Prostate gland (tissue), 2 donors: ENCODE results near the gene MYO1D.

Source experiments
- POLR2A ChIP-seq: fragments of 450-650 bp; IDR thresholded peaks from one replicate; pipeline ENCODE4 v1.6.1; 2016; ENCODE audit warnings: antibody characterized with exemption, mild to moderate bottlenecking
- TF ChIP-seq, protein P1 (sequence below), 4 experiments: fragments of 200-600 bp in 2 of 4; fragments of 450-650 bp in 2 of 4; sonication (generic) in 2 of 4; IDR thresholded peaks; 1 replicate in 3 of 4; 2 replicates in 1 of 4; pipeline ENCODE4 v1.5.1; 2016 to 2019; ENCODE audit warnings: antibody characterized with exemption in 4 of 4, mild to moderate bottlenecking in 2 of 4, moderate library complexity in 2 of 4

DNA sequence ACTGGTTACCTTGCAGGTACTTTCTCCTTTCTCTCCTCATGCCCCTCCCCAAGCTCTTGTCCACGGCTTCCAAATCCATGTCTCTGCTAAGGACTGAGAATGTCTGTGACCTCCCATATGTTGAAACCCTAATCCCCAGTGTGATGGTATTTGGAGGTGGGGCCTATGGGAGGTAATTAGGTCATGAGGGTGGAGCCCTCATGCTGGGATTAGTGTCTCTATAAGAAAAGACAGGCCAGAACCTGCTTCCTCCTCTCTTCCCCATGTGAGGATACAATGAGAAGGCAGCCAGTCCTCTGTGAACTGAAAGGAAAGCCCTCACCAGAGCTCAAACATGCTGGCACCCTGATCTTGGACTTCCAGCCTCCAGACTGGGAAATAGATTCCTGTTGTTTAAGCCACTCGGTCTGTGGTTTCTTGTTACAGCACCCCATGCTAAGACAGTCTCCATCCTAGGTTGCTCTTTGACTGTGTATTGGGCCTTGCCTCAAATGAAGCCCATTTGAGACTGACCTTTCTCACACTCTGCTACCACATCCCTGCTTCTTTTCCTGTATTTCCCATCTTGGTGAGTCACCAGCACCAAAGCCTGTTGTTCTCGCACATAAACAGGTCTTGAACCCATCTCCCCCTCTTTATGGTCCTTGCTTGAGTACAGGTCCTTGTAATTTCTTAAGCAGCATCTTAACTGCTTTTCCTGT is 255.2 kb downstream of the MYO1D start:
- TF ChIP-seq POLR2A: no peak
- TF ChIP-seq, protein P1, sequence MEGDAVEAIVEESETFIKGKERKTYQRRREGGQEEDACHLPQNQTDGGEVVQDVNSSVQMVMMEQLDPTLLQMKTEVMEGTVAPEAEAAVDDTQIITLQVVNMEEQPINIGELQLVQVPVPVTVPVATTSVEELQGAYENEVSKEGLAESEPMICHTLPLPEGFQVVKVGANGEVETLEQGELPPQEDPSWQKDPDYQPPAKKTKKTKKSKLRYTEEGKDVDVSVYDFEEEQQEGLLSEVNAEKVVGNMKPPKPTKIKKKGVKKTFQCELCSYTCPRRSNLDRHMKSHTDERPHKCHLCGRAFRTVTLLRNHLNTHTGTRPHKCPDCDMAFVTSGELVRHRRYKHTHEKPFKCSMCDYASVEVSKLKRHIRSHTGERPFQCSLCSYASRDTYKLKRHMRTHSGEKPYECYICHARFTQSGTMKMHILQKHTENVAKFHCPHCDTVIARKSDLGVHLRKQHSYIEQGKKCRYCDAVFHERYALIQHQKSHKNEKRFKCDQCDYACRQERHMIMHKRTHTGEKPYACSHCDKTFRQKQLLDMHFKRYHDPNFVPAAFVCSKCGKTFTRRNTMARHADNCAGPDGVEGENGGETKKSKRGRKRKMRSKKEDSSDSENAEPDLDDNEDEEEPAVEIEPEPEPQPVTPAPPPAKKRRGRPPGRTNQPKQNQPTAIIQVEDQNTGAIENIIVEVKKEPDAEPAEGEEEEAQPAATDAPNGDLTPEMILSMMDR (IDR thresholded peaks at IDR 0.05): no peak
